Heart right ventricle (tissue), 16 donors: ENCODE measurements around the gene PYROXD2. TPM values are rescaled to one million over a fixed set of nuclear protein-coding genes. Genes with fewer than 3 reads are reported as not detected.
A peak's percentile ranks its signal among the peaks of the same experiment; 100 is the strongest.

Experiments
- ATAC-seq, 8 donors: fragments of 200-7000 bp; cut with Tn5 transposase; one replicate each; pipeline ENCODE4 v1.9.1; 2020; ENCODE audit warnings: mild to moderate bottlenecking in 8 of 8, moderate library complexity in 8 of 8, moderate number of reproducible peaks in 1 of 8
- DNase-seq, 2 donors: peaks; one replicate each; pipeline ENCODE4 v3.0.0-alpha.2; 2020
- H3K27ac ChIP-seq, 10 donors: fragments of 200-600 bp; sonication (generic) in 2 of 10; one replicate each; pipeline versions ENCODE4 v1.5.0 to v1.8.0; 2020 to 2022; ENCODE audit warnings: mild to moderate bottlenecking in 3 of 10
- H3K27me3 ChIP-seq, 7 donors: fragments of 200-600 bp; one replicate each; pipeline ENCODE4 v1.8.0; 2021 to 2022; ENCODE audit warnings: mild to moderate bottlenecking in 2 of 7
- H3K36me3 ChIP-seq, 9 donors: fragments of 200-600 bp; sonication (generic) in 1 of 9; one replicate each; pipeline versions ENCODE4 v1.5.0 to v1.8.0; 2020 to 2022; ENCODE audit warnings: mild to moderate bottlenecking in 2 of 9
- H3K4me1 ChIP-seq, 9 donors: fragments of 200-600 bp; sonication (generic) in 1 of 9; one replicate each; pipeline versions ENCODE4 v1.5.0 to v1.8.0; 2020 to 2022; ENCODE audit warnings: mild to moderate bottlenecking in 4 of 9
- H3K4me3 ChIP-seq, 10 donors: fragments of 200-600 bp; sonication (generic) in 2 of 10; one replicate each; pipeline versions ENCODE4 v1.5.0 to v1.8.0; 2020 to 2022; ENCODE audit warnings: mild to moderate bottlenecking in 7 of 10, moderate library complexity in 2 of 10
- H3K9me3 ChIP-seq, 11 donors: fragments of 200-600 bp in 10 of 11; sonication (generic) in 2 of 11; one replicate each; pipeline versions ENCODE4 v1.5.0 to v1.8.0; 2013 to 2022; ENCODE audit warnings: mild to moderate bottlenecking in 2 of 11, control low read depth in 1 of 11, moderate library complexity in 1 of 11
- WGBS, 2 donors: extraction: QIAGEN DNeasy Blood & Tissue Kit; methylation state at CpG; one replicate each; pipeline ENCODE4 v1.1.7; 2013; ENCODE audit warnings: inconsistent platforms in 1 of 2; 5-methylcytosine and 5-hydroxymethylcytosine counted together
- intact Hi-C, 10 donors: fragments of 100-400 bp; cut with DNase I; formaldehyde crosslinking; loops; one replicate each; pipeline versions ENCODE4 v1.11.1 to v1.14.2; 2022
- polyA plus RNA-seq, 2 donors: library from polyadenylated mRNA; stranded (reverse); fragments of 200-250 nt; gene quantifications; one replicate each; pipeline ENCODE4 v1.2.3, GENCODE V29; 2013
- total RNA-seq, 10 donors: library from RNA; stranded (reverse); fragmentation: NEBNext Ultra II Directional in 3 of 10; extraction: Animal tissue kit (Norgen Biotek cat#: 25700) in 3 of 10; gene quantifications; one replicate each; pipeline versions ENCODE4 v1.2.1 to v1.2.4, GENCODE V29; 2021 to 2023
- TF ChIP-seq, protein P1 (sequence below), 9 donors: fragments of 200-600 bp; sonication (generic) in 2 of 9; IDR thresholded peaks; one replicate each; pipeline versions ENCODE4 v1.5.0 to v1.8.0; 2021 to 2022; ENCODE audit warnings: antibody characterized with exemption in 9 of 9, mild to moderate bottlenecking in 5 of 9, moderate library complexity in 1 of 9
- donor health status: Arrhythmogenic right ventricular cardiomyopathy.
- donor health status: ischemic (EF 13 %, LVEDD 7.1; RV severe dilation, severe dysfunction).
- donor health status: healthy with polysubstance abuse.
- donor health status: DM: no; HTN: yes; CAD: no.
- donor health status: DM: no; HTN: no; CAD: no.
- donor health status: ischemic (EF 25% LVEDD 6.9; RV normal size, moderate dysfunction).
- donor health status: ischemic (EF 25% LVEDD 5.7; RV mildly dilated, moderate dysfunction).
- donor health status: healthy.
- donor health status: DM: yes; HTN: yes; CAD: no.
- donor health status: Ischemic cardiomyopathy.
- donor health status: ischemic (EF 35%, LVEDD 5.7; RV mildly dilated, moderate dysfunction).
- donor health status: nonischemic (EF 11% LVEDD 7.7; RV severe dilation, severe dysfunction).
- donor health status: DM: yes; HTN: yes; CAD: no.
- donor health status: PGD.
- donor health status: ischemic (EF 29% LVEDD 5.4; RV normal size, mild dysfunction).
- donor health status: nonischemic (EF 23%, LVEDD 6.1; RV moderate dilation, normal function).

PYROXD2 gene
- total and polyA plus RNA-seq, 12 donors, result 3.1 to 31.2 (median 13.9) TPM

DNA sequence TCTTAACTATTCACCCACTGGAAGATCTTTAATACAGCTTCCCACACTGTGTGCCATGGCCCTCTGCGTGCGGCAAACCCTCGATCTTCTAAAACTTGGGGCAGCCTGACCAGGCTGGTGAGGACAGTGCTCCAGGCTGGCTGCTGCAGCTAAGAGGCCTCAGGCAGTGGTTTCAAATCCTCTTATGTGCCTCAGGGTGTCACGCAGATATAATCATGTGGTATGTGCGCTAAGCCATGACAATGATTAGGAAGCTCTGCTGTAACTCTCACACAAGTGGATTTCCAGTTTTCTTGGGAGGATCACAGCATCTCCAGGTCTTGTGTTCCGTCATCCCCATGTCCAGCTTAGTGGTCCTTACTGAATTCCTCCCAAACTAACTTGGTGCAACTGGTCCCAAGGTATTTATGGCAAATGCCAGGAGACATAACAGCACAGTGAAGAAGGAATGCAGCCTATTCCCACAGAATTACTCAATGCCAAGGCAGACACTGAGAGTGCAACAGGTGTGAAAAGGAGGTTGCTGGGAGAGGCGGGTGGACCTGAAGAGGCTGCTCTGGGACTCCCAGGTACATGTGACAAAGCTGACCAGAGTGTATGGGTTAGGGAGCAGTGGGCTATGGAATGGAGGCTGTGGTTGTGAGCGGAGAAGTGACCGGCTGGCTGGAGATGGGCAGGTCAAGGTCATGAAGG is 29.5 kb upstream of the PYROXD2 start:
- Histone ChIP-seq H3K9me3 (no peaks in the 10 kb centered on the region), H3K27me3 (no peaks in the 10 kb centered on the region), H3K27ac (no peak overlapping the region), H3K36me3 (peaks cover 0 to 59% (median 8%) of the 10 kb centered on the region in 9 donors), H3K4me3 (no peak overlapping the region), H3K4me1 (peaks cover 0 to 23% (median 6%) of the 10 kb centered on the region in 9 donors)
- 90 to 92% methylated on average over 9 of the region's 9 CpGs for WGBS, 2 donors
- DNase-seq (no peak), ATAC-seq (no peak)
- TF ChIP-seq, protein P1, sequence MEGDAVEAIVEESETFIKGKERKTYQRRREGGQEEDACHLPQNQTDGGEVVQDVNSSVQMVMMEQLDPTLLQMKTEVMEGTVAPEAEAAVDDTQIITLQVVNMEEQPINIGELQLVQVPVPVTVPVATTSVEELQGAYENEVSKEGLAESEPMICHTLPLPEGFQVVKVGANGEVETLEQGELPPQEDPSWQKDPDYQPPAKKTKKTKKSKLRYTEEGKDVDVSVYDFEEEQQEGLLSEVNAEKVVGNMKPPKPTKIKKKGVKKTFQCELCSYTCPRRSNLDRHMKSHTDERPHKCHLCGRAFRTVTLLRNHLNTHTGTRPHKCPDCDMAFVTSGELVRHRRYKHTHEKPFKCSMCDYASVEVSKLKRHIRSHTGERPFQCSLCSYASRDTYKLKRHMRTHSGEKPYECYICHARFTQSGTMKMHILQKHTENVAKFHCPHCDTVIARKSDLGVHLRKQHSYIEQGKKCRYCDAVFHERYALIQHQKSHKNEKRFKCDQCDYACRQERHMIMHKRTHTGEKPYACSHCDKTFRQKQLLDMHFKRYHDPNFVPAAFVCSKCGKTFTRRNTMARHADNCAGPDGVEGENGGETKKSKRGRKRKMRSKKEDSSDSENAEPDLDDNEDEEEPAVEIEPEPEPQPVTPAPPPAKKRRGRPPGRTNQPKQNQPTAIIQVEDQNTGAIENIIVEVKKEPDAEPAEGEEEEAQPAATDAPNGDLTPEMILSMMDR (IDR thresholded peaks at IDR 0.05), result no peak
- intact Hi-C loops, result no loop called here

DNA sequence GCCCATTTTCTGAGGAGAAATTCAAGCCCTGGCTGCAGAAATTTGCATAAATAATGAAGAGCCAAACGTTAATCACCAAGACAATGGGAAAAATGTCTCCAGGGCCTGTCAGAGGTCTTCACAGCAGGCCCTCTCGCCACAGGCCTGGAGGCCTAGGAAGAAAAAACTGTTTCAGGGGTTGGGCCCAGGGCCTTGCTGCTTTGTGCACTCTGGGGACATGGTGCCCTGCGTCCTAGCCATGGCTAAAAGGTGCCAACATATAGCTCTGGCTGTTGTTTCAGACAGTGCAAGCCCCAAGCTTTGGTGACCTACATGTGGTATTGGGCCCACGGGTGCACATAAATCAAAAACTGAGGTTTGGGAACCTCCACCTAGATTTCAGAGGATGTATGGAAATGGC is 23.7 kb upstream of the PYROXD2 start:
- ATAC-seq (no peak), DNase-seq (no peak)
- Histone ChIP-seq H3K36me3 (peaks cover 2 to 96% (median 18%) of the 10 kb centered on the region in 9 donors), H3K4me1 (peaks cover 0 to 9% (median 0%) of the 10 kb centered on the region in 9 donors), H3K27me3 (no peaks in the 10 kb centered on the region), H3K9me3 (no peaks in the 10 kb centered on the region), H3K27ac (no peak overlapping the region), H3K4me3 (no peak overlapping the region)
- intact Hi-C loops, result no loop called here
- TF ChIP-seq, protein P1 (IDR thresholded peaks at IDR 0.05), result no peak
- 93 to 95% methylated on average over 4 of the region's 4 CpGs for WGBS, 2 donors

DNA sequence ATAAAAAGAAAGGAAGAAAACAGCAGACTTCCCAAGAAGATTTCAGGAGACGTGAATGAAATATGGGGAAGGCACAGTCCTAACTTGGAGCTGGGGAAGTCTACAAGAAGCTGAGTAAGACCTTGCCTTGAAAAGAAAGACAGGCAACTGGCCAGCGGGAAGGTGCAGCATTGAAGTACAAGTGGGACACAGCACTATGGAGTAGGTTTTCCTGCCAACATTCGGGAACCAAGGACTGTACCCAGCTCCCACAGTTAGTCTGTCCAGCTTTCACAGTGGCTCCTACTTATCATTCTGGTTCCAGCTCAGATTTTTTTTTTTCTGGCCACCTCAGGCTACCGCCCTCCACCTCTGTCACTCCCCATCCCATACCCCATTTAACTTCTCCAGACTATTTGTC is 21.7 kb upstream of the PYROXD2 start:
- DNase-seq, result no peak

DNA sequence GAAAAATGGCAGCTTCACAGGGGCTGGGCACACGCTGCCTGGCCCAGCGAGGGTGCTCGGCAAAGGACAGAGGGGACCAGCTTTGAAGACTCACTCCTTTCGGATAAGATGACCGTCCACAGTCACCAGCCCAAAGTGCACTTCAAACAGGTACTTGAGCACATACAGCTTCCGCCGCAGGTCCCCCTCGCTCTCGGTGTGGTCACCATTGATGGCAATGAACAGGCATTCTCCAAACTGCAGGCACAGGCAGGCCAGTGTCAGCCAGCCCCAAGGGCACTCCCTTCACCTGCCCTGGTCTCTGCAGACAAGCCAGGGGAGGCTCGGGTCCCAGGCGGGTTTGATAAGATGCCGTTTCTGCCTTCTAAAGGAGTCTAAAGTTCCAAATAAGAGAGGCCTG is 20.2 kb upstream of the PYROXD2 start:
- WGBS, 2 donors, result 97% methylated on average over 12 of the region's 12 CpGs
- peaks cover 0 to 16% (median 6%) of the 10 kb centered on the region in 9 donors for H3K4me1 ChIP-seq

More for the DNA sequence above, 21.7 kb upstream of the PYROXD2 start:
- ATAC-seq, result peak in 7 of 8 donors; percentile 38 to 82 (median 73)
- 57 to 67% methylated on average over 4 of the region's 4 CpGs for WGBS, 2 donors
- Histone ChIP-seq H3K27me3 (no peaks in the 10 kb centered on the region), H3K27ac (peak overlapping the region in 2 of 10 donors; percentile 26 to 54), H3K4me1 (peaks cover 0 to 10% (median 0%) of the 10 kb centered on the region in 9 donors), H3K36me3 (peaks cover 6 to 96% (median 33%) of the 10 kb centered on the region in 9 donors), H3K4me3 (no peak overlapping the region), H3K9me3 (peaks cover 0 to 18% (median 0%) of the 10 kb centered on the region in 11 donors)
- TF ChIP-seq, protein P1 (IDR thresholded peaks at IDR 0.05), result no peak
- intact Hi-C loops, result no loop called here

More for the DNA sequence above, 20.2 kb upstream of the PYROXD2 start:
- Histone ChIP-seq H3K4me3 (no peak overlapping the region), H3K36me3 (peaks cover 6 to 97% (median 36%) of the 10 kb centered on the region in 9 donors), H3K27me3 (no peaks in the 10 kb centered on the region), H3K9me3 (peaks cover 0 to 18% (median 0%) of the 10 kb centered on the region in 11 donors), H3K27ac (no peak overlapping the region)
- TF ChIP-seq, protein P1 (IDR thresholded peaks at IDR 0.05), result no peak
- DNase-seq (no peak), ATAC-seq (no peak)
- intact Hi-C loops, result no loop called here
